ENCODE measurements around the gene IFTAP. TPM values are rescaled to one million over a fixed set of nuclear protein-coding genes. Genes with fewer than 3 reads are reported as not detected.

Gene IFTAP
- total and polyA plus RNA-seq, 10 of the 15 experiments (the other 5 are each of a cell fraction or from before 2014, with no cell fraction given), result 0.32 to 1.0 (median 0.63) TPM; not detected in 2

DNA sequence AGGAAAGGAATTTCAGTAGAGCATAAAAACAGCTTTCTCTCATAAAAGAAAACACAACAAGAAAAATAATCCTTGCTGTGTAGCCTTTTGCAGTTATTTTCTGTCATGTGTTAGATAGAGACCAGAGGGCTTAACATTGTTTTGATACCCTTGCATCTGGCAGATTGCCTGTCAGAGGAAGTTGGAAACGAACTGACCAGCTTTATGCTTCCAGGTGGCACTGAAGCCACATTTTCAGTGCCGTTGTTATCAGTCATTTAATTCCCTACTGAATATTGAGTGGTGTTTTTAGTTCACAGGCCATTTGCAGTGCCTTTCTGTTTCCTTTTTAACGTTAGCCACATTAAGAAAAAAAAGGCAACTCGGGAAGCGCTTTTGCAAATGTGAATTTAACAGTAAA, 25.2 kb downstream of the IFTAP start:
- BruUV-seq (replicated peaks), result no TSS peak
- Histone ChIP-seq H3K27me3 (replicated peaks in 1 of 2; ENCODE audit: control insufficient read depth in 2 of 2, insufficient read depth in 2 of 2, low read length in 1 of 2) (peaks cover 0 to 3% of the 10 kb centered on the region in 2 experiments; a peak in 2 of 4 replicates), H4K20me1 (ENCODE audit: control insufficient read depth, insufficient read depth) (no peaks in the 10 kb centered on the region), H2AFZ (ENCODE audit: control insufficient read depth, low read depth, low read length) (no peak overlapping the region), H3K27ac (ENCODE audit: control insufficient read depth, insufficient read depth) (no peak overlapping the region), H3K4me3 (no peak overlapping the region), H3K9ac (ENCODE audit: control insufficient read depth, insufficient read depth, low read length) (no peak overlapping the region), H3K36me3 (ENCODE audit: control insufficient read depth in 2 of 2, insufficient read depth in 2 of 2, low read length in 1 of 2) (no peaks in the 10 kb centered on the region), H3K4me1 (ENCODE audit: control insufficient read depth, insufficient read depth, low read length) (no peaks in the 10 kb centered on the region), H3K79me2 (ENCODE audit: control insufficient read depth, insufficient read depth, low read length) (no peaks in the 10 kb centered on the region), H3K4me2 (ENCODE audit: control insufficient read depth, insufficient read depth) (peak overlapping the region; percentile 38), H3K9me3 (replicated peaks; ENCODE audit: control insufficient read depth, insufficient read depth, low read length) (no peaks in the 10 kb centered on the region)
- ChIA-PET RAD21 (ENCODE audit: unreplicated experiment) (interaction anchor here (1.5 kb wide), 1 partner anchor 327 kb away, joined by 3 read pairs; no protein-coding TSS in a partner anchor), SMC1A (ENCODE audit: uncharacterized antibody, unreplicated experiment) (no interaction called here), CTCF (no interaction called here), POLR2A (no interaction called here)
- 11% methylated on average over 5 of the region's 5 CpGs for WGBS (ENCODE audit: insufficient coverage, insufficient replicate concordance, low lambda C conversion rate, missing lambda C conversion rate)
- no peak for FAIRE-seq
- no peak for TF ChIP-seq POLR2A (IDR thresholded peaks at IDR 0.05; ENCODE audit: low read depth, low read length)
- TF ChIP-seq KDM1A (IDR thresholded peaks at IDR 0.05; ENCODE audit: borderline replicate concordance), result no peak
- TF ChIP-seq, protein P1, sequence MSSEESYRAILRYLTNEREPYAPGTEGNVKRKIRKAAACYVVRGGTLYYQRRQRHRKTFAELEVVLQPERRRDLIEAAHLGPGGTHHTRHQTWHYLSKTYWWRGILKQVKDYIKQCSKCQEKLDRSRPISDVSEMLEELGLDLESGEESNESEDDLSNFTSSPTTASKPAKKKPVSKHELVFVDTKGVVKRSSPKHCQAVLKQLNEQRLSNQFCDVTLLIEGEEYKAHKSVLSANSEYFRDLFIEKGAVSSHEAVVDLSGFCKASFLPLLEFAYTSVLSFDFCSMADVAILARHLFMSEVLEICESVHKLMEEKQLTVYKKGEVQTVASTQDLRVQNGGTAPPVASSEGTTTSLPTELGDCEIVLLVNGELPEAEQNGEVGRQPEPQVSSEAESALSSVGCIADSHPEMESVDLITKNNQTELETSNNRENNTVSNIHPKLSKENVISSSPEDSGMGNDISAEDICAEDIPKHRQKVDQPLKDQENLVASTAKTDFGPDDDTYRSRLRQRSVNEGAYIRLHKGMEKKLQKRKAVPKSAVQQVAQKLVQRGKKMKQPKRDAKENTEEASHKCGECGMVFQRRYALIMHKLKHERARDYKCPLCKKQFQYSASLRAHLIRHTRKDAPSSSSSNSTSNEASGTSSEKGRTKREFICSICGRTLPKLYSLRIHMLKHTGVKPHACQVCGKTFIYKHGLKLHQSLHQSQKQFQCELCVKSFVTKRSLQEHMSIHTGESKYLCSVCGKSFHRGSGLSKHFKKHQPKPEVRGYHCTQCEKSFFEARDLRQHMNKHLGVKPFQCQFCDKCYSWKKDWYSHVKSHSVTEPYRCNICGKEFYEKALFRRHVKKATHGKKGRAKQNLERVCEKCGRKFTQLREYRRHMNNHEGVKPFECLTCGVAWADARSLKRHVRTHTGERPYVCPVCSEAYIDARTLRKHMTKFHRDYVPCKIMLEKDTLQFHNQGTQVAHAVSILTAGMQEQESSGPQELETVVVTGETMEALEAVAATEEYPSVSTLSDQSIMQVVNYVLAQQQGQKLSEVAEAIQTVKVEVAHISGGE (CRISPR knock-in tag; IDR thresholded peaks at IDR 0.05), result no peak
- no peak for TF ChIP-seq YY1 (IDR thresholded peaks at IDR 0.05; ENCODE audit: low read depth, low read length)
- TF ChIP-seq ZZZ3 (IDR thresholded peaks at IDR 0.05; ENCODE audit: control insufficient read depth, insufficient read length, low read depth), result no peak
- no peak for TF ChIP-seq GATAD2B (conservative IDR thresholded peaks at IDR 0.05; ENCODE audit: low read depth)
- TF ChIP-seq, protein P2, sequence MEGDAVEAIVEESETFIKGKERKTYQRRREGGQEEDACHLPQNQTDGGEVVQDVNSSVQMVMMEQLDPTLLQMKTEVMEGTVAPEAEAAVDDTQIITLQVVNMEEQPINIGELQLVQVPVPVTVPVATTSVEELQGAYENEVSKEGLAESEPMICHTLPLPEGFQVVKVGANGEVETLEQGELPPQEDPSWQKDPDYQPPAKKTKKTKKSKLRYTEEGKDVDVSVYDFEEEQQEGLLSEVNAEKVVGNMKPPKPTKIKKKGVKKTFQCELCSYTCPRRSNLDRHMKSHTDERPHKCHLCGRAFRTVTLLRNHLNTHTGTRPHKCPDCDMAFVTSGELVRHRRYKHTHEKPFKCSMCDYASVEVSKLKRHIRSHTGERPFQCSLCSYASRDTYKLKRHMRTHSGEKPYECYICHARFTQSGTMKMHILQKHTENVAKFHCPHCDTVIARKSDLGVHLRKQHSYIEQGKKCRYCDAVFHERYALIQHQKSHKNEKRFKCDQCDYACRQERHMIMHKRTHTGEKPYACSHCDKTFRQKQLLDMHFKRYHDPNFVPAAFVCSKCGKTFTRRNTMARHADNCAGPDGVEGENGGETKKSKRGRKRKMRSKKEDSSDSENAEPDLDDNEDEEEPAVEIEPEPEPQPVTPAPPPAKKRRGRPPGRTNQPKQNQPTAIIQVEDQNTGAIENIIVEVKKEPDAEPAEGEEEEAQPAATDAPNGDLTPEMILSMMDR (IDR thresholded peaks at IDR 0.05 in 2 of 3, conservative IDR thresholded peaks at IDR 0.05 in 1 of 3; ENCODE audit: control insufficient read depth in 2 of 3, extremely low read depth in 1 of 3, insufficient read depth in 1 of 3, low read depth in 3 of 3, low read length in 3 of 3), result no peak
- no peak for TF ChIP-seq STAT1 (conservative IDR thresholded peaks at IDR 0.05)
- TF ChIP-seq CBX3 (IDR thresholded peaks at IDR 0.05; ENCODE audit: borderline replicate concordance, low read depth), result no peak
- no peak for TF ChIP-seq MXI1 (IDR thresholded peaks at IDR 0.05; ENCODE audit: low read depth, low read length)
- ATAC-seq, result no peak
- in situ Hi-C loops (cut with MboI) (no loop called here), intact Hi-C loops (cut with micrococcal nuclease; ENCODE audit: unreplicated experiment) (no loop called here)
- DNase-seq (ENCODE audit: low read depth, low spot score), result no peak
